ENCODE measurements around the gene ELF1.

- TF ChIP-seq POLR2AphosphoS5 (IDR thresholded peaks at IDR 0.05; ENCODE audit: low read depth, low read length), result no peak
- no peak for TF ChIP-seq FOSL1 (IDR thresholded peaks at IDR 0.05; ENCODE audit: insufficient read depth, low read depth, low read length)
- no peak for TF ChIP-seq MAX (IDR thresholded peaks at IDR 0.05)
- TF ChIP-seq EZH2 (IDR thresholded peaks at IDR 0.05; ENCODE audit: low read depth, low read length, severe bottlenecking), result no peak
- no peak for TF ChIP-seq SP1 (IDR thresholded peaks at IDR 0.05; ENCODE audit: low read depth, low read length)
- no peak for TF ChIP-seq CREB1 (IDR thresholded peaks at IDR 0.05)
- TF ChIP-seq RAD21 (IDR thresholded peaks at IDR 0.05 in 1 of 2, conservative IDR thresholded peaks at IDR 0.05 in 1 of 2; ENCODE audit: low read depth in 2 of 2, low read length in 2 of 2), result no peak
- TF ChIP-seq ZNF274 (IDR thresholded peaks at IDR 0.05; ENCODE audit: borderline replicate concordance, extremely low read depth, low read length), result no peak
- TF ChIP-seq CEBPB (IDR thresholded peaks at IDR 0.05; ENCODE audit: low read depth, low read length), result no peak
- TF ChIP-seq POLR2A (IDR thresholded peaks at IDR 0.05; ENCODE audit: control extremely low read depth in 1 of 2, low read depth in 2 of 2, low read length in 2 of 2), result no peak
- no peak for TF ChIP-seq RBBP5 (IDR thresholded peaks at IDR 0.05; ENCODE audit: borderline replicate concordance, low read depth, low read length)
- no peak for TF ChIP-seq MAFK (IDR thresholded peaks at IDR 0.05; ENCODE audit: low read depth, low read length)
These were observed 37.2 kb downstream of the ELF1 start for GRCh38 chr13:40981949-40982348.
